PFSK-1 (cell line): ENCODE results near the gene RPUSD3.

Source experiments
- FOXP2 ChIP-seq: optimal IDR thresholded peaks from 2 replicates; pipeline ENCODE3; 2011; ENCODE audit warnings: borderline replicate concordance, control low read depth, inconsistent platforms; ENCODE audit not compliant: insufficient read depth; ENCODE audit errors: extremely low read length, extremely low read depth
- POLR2AphosphoS5 ChIP-seq: IDR thresholded peaks from 2 replicates; pipeline ENCODE4 v1.6.1; 2012; ENCODE audit warnings: low read depth, mild to moderate bottlenecking, control low read depth, low read length, moderate library complexity
- REST ChIP-seq, 2 experiments: IDR thresholded peaks; 2 replicates each; pipeline versions ENCODE4 v1.6.1 to v1.8.0; 2011 to 2012; ENCODE audit warnings: low read depth in 2 of 2, low read length in 2 of 2, control low read depth in 1 of 2, inconsistent platforms in 1 of 2, mild to moderate bottlenecking in 1 of 2, moderate library complexity in 1 of 2; ENCODE audit not compliant: insufficient read depth in 1 of 2
- SIN3A ChIP-seq: IDR thresholded peaks from 2 replicates; pipeline ENCODE4 v1.6.1; 2012; ENCODE audit warnings: mild to moderate bottlenecking, low read length, moderate library complexity, borderline replicate concordance; ENCODE audit not compliant: insufficient read depth
- TAF1 ChIP-seq: IDR thresholded peaks from 2 replicates; pipeline ENCODE4 v1.6.1; 2012; ENCODE audit warnings: low read length, control low read depth, borderline replicate concordance; ENCODE audit not compliant: insufficient read depth

RPUSD3 gene

GRCh38 chr3:9804996-9805395, 38.8 kb downstream of the RPUSD3 start:
- no peak for TF ChIP-seq SIN3A
- no peak for TF ChIP-seq TAF1
- no peak for TF ChIP-seq FOXP2
- no peak for TF ChIP-seq REST (IDR thresholded peaks at IDR 0.05; ENCODE audit: insufficient read depth in 1 of 2, low read depth in 2 of 2, low read length in 2 of 2)
- no peak for TF ChIP-seq POLR2AphosphoS5

- TF ChIP-seq TAF1 (no peak), POLR2AphosphoS5 (no peak), SIN3A (no peak), FOXP2 (no peak), REST (IDR thresholded peaks at IDR 0.05; ENCODE audit: insufficient read depth in 1 of 2, low read depth in 2 of 2, low read length in 2 of 2) (no peak)
Measured at GRCh38 chr3:9803494-9803893, 40.3 kb downstream of the RPUSD3 start.

GRCh38 chr3:9800529-9800928, 43.3 kb downstream of the RPUSD3 start:
- TF ChIP-seq REST (IDR thresholded peaks at IDR 0.05; ENCODE audit: insufficient read depth in 1 of 2, low read depth in 2 of 2, low read length in 2 of 2) (no peak), TAF1 (no peak), FOXP2 (no peak), POLR2AphosphoS5 (no peak), SIN3A (no peak)

- TF ChIP-seq TAF1 (no peak), POLR2AphosphoS5 (no peak), FOXP2 (no peak), SIN3A (no peak), REST (IDR thresholded peaks at IDR 0.05; ENCODE audit: insufficient read depth in 1 of 2, low read depth in 2 of 2, low read length in 2 of 2) (no peak)
Measured at GRCh38 chr3:9797196-9797945, 46.4 kb downstream of the RPUSD3 start.

GRCh38 chr3:9795207-9795606, 48.6 kb downstream of the RPUSD3 start:
- TF ChIP-seq POLR2AphosphoS5 (no peak), REST (IDR thresholded peaks at IDR 0.05; ENCODE audit: insufficient read depth in 1 of 2, low read depth in 2 of 2, low read length in 2 of 2) (no peak), FOXP2 (no peak), TAF1 (no peak), SIN3A (no peak)
